ENCODE measurements around the gene EPM2A.

EPM2A gene

DNA sequence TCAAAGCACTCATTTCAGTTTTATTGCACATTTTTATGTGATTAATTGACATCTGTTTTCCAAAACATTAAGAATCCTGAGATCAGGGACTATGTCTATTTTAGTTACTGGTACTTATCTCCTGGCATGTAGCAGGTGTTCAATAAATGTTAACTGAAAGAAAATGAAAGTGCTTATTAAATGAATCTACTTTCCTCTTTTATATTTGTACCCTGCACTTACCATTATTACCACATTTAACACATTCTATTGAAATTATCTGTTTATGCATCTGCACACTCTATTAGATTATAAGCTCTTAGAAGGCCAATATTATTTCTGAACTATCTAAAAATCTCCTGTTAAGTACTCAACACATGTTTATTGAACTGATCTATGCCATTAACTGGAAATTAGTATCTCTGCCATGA is 131.9 kb downstream of the EPM2A start:
- DNase-seq (ENCODE audit: low read depth in 2 of 2), result no peak

DNA sequence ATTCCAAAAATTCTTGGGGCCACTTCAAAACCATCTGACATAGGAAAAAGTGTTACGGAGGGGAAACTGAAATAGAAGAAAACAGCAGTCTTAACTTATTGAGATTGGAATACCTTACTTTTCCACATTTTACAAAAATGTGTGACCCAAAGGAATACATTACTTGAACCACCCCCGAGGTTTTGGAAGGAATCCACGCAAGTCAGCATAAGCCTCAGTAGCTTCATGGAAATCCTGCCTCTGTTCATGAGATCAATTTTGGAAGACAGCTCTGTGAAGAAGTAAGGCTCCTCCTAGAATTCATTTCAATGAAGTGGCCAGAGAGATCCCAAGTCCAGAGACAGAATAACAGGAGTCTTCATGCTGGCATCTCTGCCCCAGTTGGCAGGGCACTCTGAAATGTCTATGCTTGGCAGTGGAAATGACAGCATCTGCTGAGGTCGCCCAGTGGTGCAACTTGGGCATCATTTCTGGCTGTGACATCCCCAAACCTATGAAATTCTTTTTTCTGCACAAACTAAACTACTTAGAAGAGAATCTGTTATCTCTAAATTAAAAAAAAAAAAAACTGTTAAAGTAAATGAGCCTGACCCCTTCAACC is 132.5 kb downstream of the EPM2A start:
- no peak for DNase-seq (ENCODE audit: low read depth in 2 of 2)

DNA sequence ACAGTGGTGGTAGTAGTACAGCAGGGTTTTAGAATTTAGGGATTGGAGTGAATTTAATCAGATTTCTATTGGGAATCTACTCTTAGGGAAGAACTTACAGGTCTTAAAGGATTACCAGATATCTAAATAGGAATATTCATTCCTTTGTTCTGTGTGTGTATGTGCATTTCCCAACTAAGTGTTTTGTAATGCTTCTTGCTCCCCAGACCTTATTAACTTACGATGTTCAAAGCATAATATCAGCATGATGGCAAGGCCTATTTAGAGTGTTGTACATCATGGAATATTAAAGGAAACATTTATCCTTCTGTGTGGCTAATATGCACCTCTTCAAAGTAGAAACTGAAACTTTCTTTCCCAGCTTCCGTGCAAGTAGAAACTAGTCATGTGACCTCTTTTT is 133.9 kb downstream of the EPM2A start:
- DNase-seq (ENCODE audit: low read depth in 2 of 2), result no peak

DNA sequence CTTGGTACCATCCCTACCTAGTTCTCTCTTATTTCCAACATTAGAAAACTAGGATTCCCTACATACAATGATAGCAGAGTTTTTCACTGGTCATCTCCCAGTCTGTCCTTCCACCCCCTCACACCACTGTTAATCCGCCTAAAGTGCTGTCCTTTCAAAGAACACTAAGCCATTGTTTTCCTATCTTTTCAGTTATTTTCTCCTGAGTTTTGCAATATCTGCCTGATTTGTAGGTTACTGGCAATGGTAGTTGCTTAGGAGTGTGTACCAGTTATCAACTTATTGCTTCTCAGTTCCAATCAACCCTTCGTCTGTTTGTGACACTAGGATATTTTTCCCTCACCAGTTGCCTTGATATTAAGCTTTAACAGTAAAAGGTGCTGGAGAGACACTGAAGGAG is 135.0 kb downstream of the EPM2A start:
- no peak for DNase-seq (ENCODE audit: low read depth in 2 of 2)

DNA sequence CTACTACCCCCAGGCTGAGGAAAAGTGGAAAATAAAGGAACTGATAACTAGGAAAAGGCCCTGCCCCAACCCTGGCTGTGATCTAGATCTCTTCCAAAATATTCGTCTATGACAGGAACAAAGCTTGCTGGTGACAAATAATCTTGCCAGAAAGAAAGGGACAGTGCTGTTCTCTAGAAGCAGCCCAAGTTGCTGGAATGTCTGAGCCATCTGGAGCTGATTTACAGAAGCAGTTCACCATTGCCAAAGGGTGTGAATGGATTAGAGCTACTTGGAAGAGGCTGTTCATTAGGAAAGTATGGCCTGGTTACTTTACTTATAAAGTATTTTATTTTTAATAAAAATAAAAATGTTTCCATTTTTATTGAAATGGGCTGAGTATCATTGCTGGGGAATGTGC is 146.3 kb downstream of the EPM2A start:
- no peak for DNase-seq (ENCODE audit: low read depth in 2 of 2)

DNA sequence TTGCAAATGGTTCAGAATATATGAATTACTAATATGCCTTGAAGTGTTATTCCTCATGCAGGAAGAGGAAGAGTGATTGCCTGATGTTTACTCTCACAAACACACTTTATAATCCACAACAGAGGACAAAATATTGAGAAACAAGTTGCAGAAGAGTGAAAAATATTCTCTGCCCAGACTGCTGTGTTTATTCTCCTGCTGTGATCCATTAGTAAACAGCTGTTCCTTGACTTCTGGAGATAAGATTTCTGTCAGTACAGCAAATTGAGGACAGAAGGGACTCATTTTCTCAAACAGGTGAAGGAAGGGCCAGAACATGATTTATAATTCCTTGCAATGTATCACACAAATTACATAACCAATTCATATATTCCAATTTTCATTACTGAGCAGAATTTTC is 148.0 kb downstream of the EPM2A start:
- DNase-seq (ENCODE audit: low read depth in 2 of 2), result no peak

DNA sequence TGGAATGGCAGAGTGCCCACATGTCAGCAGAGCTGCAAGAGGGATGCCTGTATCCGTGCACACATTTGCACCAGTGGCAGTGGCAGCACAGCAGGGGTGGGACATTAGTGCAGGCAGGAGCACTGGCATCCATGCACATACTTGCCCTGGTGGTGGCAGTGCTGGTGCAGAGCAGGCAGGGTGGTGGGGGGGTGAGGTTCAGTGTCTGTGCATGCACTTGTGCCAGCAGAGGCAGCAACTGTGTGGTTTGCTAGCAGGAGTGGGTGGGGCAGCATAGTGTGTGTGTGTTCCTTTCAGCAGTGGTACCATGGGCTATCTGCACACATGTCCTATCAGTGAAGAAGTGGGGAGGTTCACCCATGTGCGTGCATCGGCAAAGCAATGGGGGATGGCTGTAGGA is 151.6 kb downstream of the EPM2A start:
- DNase-seq (ENCODE audit: low read depth in 2 of 2), result no peak

Data from stimulated activated CD8-positive, alpha-beta memory T cell treated with anti-CD3 and anti-CD28 coated beads, Interleukin-7, amount 100 ng/mL, for 1 hour (primary cell).